Loucy (cell line): Measurements from ENCODE around the gene TEPSIN.
A peak's percentile ranks its signal among the peaks of the same experiment; 100 is the strongest.

Source experiments
- H2AFZ ChIP-seq: fragments of 200-600 bp; sonication (generic); 2 replicates; pipeline ENCODE4 v1.6.0; 2016; ENCODE audit warnings: antibody characterized with exemption, mild to moderate bottlenecking, low read length, moderate library complexity
- H3F3A ChIP-seq: fragments of 200-600 bp; 2 replicates; pipeline ENCODE4 v1.6.0; 2016; ENCODE audit warnings: antibody characterized with exemption, low read depth, mild to moderate bottlenecking
- H3K27me3 ChIP-seq: fragments of 200-600 bp; sonication (generic); 2 replicates; pipeline ENCODE4 v1.6.1; 2014; ENCODE audit warnings: low read length, mild to moderate bottlenecking; ENCODE audit not compliant: insufficient read depth, poor library complexity, severe bottlenecking
- H3K36me3 ChIP-seq: fragments of 200-600 bp; sonication (generic); 2 replicates; pipeline ENCODE4 v1.6.1; 2016; ENCODE audit warnings: low read length; ENCODE audit not compliant: insufficient read depth
- H3K4me1 ChIP-seq: fragments of 200-600 bp; sonication (generic); 2 replicates; pipeline ENCODE4 v1.5.1; 2014; ENCODE audit warnings: low read length, mild to moderate bottlenecking; ENCODE audit not compliant: insufficient read depth, poor library complexity, severe bottlenecking
- H3K4me2 ChIP-seq: fragments of 200-600 bp; sonication (generic); 2 replicates; pipeline ENCODE4 v1.6.0; 2014; ENCODE audit warnings: antibody characterized with exemption, low read length, low read depth, mild to moderate bottlenecking; ENCODE audit not compliant: poor library complexity, severe bottlenecking
- H3K4me3 ChIP-seq: fragments of 200-600 bp; sonication (generic); 2 replicates; pipeline ENCODE4 v1.5.1; 2014; ENCODE audit warnings: low read length, mild to moderate bottlenecking, mixed read lengths; ENCODE audit not compliant: poor library complexity, severe bottlenecking
- H3K79me2 ChIP-seq: fragments of 200-600 bp; sonication (generic); 2 replicates; pipeline ENCODE4 v1.6.1; 2014; ENCODE audit warnings: low read length; ENCODE audit not compliant: insufficient read depth
- H3K9ac ChIP-seq: fragments of 200-600 bp; sonication (generic); 2 replicates; pipeline ENCODE4 v1.6.0; 2014; ENCODE audit warnings: mild to moderate bottlenecking, low read depth, low read length, moderate library complexity; ENCODE audit not compliant: poor library complexity, severe bottlenecking
- H3K9me2 ChIP-seq: fragments of 200-600 bp; sonication (generic); replicated peaks from 2 replicates; pipeline ENCODE4 v1.6.1; 2016; ENCODE audit warnings: low read depth, low read length, mixed read lengths
- H3K9me3 ChIP-seq: fragments of 200-600 bp; sonication (generic); 2 replicates; pipeline ENCODE4 v1.6.1; 2014; ENCODE audit warnings: mild to moderate bottlenecking, antibody characterized with exemption, low read length, low read depth; ENCODE audit not compliant: insufficient read depth
- H4K20me1 ChIP-seq: fragments of 200-600 bp; sonication (generic); 2 replicates; pipeline ENCODE4 v1.6.0; 2014; ENCODE audit warnings: antibody characterized with exemption, low read length, mild to moderate bottlenecking; ENCODE audit not compliant: insufficient read depth, poor library complexity, severe bottlenecking
- CTCF ChIP-seq: fragments of 200-600 bp; sonication (generic); conservative IDR thresholded peaks from 2 replicates; pipeline ENCODE4 v1.5.1; 2014; ENCODE audit warnings: mild to moderate bottlenecking, antibody characterized with exemption, low read length
- EZH2phosphoT487 ChIP-seq: fragments of 200-600 bp; IDR thresholded peaks from 2 replicates; pipeline ENCODE4 v1.6.1; 2018; ENCODE audit warnings: antibody characterized with exemption, mild to moderate bottlenecking, moderate library complexity, borderline replicate concordance

Gene TEPSIN

GRCh38 chr17:81231766-81232581 lies 6.9 kb downstream of the TEPSIN start:
- Histone ChIP-seq H3K4me1 (peaks cover 13% of the 10 kb centered on the region), H3K4me3 (no peak overlapping the region), H3K27me3 (no peaks in the 10 kb centered on the region), H3F3A (no peaks in the 10 kb centered on the region; the same call in 1 of the 2 replicates), H3K4me2 (no peak overlapping the region), H4K20me1 (peaks cover 6% of the 10 kb centered on the region), H3K9me3 (no peaks in the 10 kb centered on the region), H3K9me2 (no peaks in the 10 kb centered on the region), H3K9ac (no peak overlapping the region), H3K79me2 (peaks cover 16% of the 10 kb centered on the region; the same call in 1 of the 2 replicates), H3K36me3 (peaks cover 17% of the 10 kb centered on the region; the same call in 1 of the 2 replicates), H2AFZ (no peak overlapping the region)
- TF ChIP-seq EZH2phosphoT487: no peak
- no peak for TF ChIP-seq CTCF

GRCh38 chr17:81231121-81231645 lies 7.7 kb downstream of the TEPSIN start:
- Histone ChIP-seq H3K4me1 (peaks cover 7% of the 10 kb centered on the region), H2AFZ (no peak overlapping the region), H3K79me2 (peaks cover 8% of the 10 kb centered on the region; the same call in 1 of the 2 replicates), H3K9me3 (no peaks in the 10 kb centered on the region), H3K9ac (no peak overlapping the region), H3K4me3 (no peak overlapping the region), H3K9me2 (no peaks in the 10 kb centered on the region), H3K36me3 (peaks cover 17% of the 10 kb centered on the region; the same call in 1 of the 2 replicates), H3F3A (no peaks in the 10 kb centered on the region; the same call in 1 of the 2 replicates), H4K20me1 (peaks cover 1% of the 10 kb centered on the region), H3K27me3 (no peaks in the 10 kb centered on the region), H3K4me2 (no peak overlapping the region)
- TF ChIP-seq EZH2phosphoT487: no peak
- no peak for TF ChIP-seq CTCF

GRCh38 chr17:81230043-81230820 lies 8.6 kb downstream of the TEPSIN start:
- no peaks in the 10 kb centered on the region; the same call in 1 of the 2 replicates for H3F3A ChIP-seq
- H3K9me3 ChIP-seq: no peaks in the 10 kb centered on the region
- H3K9me2 ChIP-seq: no peaks in the 10 kb centered on the region
- H3K36me3 ChIP-seq: peaks cover 17% of the 10 kb centered on the region; the same call in 1 of the 2 replicates
- no peak overlapping the region for H3K4me3 ChIP-seq
- no peak overlapping the region for H2AFZ ChIP-seq
- no peaks in the 10 kb centered on the region for H3K79me2 ChIP-seq
- H3K4me1 ChIP-seq: peaks cover 5% of the 10 kb centered on the region
- no peaks in the 10 kb centered on the region for H4K20me1 ChIP-seq
- H3K27me3 ChIP-seq: no peaks in the 10 kb centered on the region
- TF ChIP-seq EZH2phosphoT487 (no peak), CTCF (peak; percentile 52)
- no peak overlapping the region for H3K4me2 ChIP-seq
- H3K9ac ChIP-seq: no peak overlapping the region
